PC-3 (cell line): ENCODE data around the gene MACROD2. TPM values are rescaled to one million over a fixed set of nuclear protein-coding genes. Genes with fewer than 3 reads are reported as not detected.

Source experiments
- ATAC-seq: fragments of 200-7000 bp; cut with Tn5 transposase; 2 replicates; pipeline ENCODE4 v1.9.1; 2020; ENCODE audit warnings: mild to moderate bottlenecking, moderate library complexity
- BruUV-seq: library from RNA; stranded (reverse); fragments of 400-500 nt; replicated peaks from 2 replicates; lab custom pipeline; 2021; lab: Mats Ljungman, UMichigan
- CTCF ChIA-PET: fragments of 300-600 bp; sonication (Branson Sonifier 250); formaldehyde crosslinking; loops from one replicate; lab custom pipeline; 2022; ENCODE audit warnings: antibody characterized with exemption; lab: Charles Lee
- POLR2A ChIA-PET: fragments of 300-600 bp; sonication (Branson Sonifier 250); formaldehyde crosslinking; loops from one replicate; lab custom pipeline; 2022; ENCODE audit warnings: antibody characterized with exemption; ENCODE audit not compliant: unreplicated experiment; lab: Charles Lee
- DNase-seq: peaks from one replicate; pipeline ENCODE4 v3.0.0-alpha.2; 2015
- H2AFZ ChIP-seq: fragments of 300-600 bp; sonication (generic); 2 replicates; pipeline ENCODE4 v1.6.0; 2016; ENCODE audit warnings: antibody characterized with exemption, low read length
- H3F3A ChIP-seq: fragments of 300-600 bp; sonication (generic); one replicate; pipeline ENCODE4 v1.6.0; 2017; ENCODE audit warnings: antibody characterized with exemption, low read length, control low read depth, mild to moderate bottlenecking; ENCODE audit not compliant: unreplicated experiment
- H3K27ac ChIP-seq: fragments of 300-600 bp; sonication (generic); 2 replicates; pipeline ENCODE4 v1.5.1; 2016; ENCODE audit warnings: mild to moderate bottlenecking, low read length
- H3K27me3 ChIP-seq: fragments of 300-600 bp; sonication (generic); 2 replicates; pipeline ENCODE4 v1.6.1; 2016; ENCODE audit warnings: low read length, mixed read lengths
- H3K36me3 ChIP-seq: fragments of 300-600 bp; sonication (generic); 2 replicates; pipeline ENCODE4 v1.6.1; 2016; ENCODE audit warnings: low read depth, mixed run types, low read length, mixed read lengths
- H3K4me1 ChIP-seq: fragments of 300-600 bp; sonication (generic); 2 replicates; pipeline ENCODE4 v1.5.1; 2016; ENCODE audit warnings: low read length; ENCODE audit not compliant: insufficient read depth
- H3K4me2 ChIP-seq: fragments of 300-600 bp; sonication (generic); 2 replicates; pipeline ENCODE4 v1.6.0; 2016; ENCODE audit warnings: low read length
- H3K4me3 ChIP-seq: fragments of 300-600 bp; sonication (generic); 2 replicates; pipeline ENCODE4 v1.5.1; 2016; ENCODE audit warnings: mild to moderate bottlenecking, low read length, mixed read lengths
- H3K79me2 ChIP-seq: fragments of 300-600 bp; sonication (generic); 2 replicates; pipeline ENCODE4 v1.6.1; 2017; ENCODE audit warnings: low read length, mixed read lengths
- H3K9ac ChIP-seq: fragments of 300-600 bp; sonication (generic); 2 replicates; pipeline ENCODE4 v1.6.0; 2016; ENCODE audit warnings: mild to moderate bottlenecking, low read length
- H3K9me2 ChIP-seq: fragments of 300-600 bp; sonication (generic); replicated peaks from 2 replicates; pipeline ENCODE4 v1.6.1; 2016; ENCODE audit warnings: mixed run types, low read length, mixed read lengths
- H3K9me3 ChIP-seq: fragments of 300-600 bp; sonication (generic); 2 replicates; pipeline ENCODE4 v1.6.1; 2016; ENCODE audit warnings: low read length, mixed read lengths
- H4K20me1 ChIP-seq: fragments of 300-600 bp; sonication (generic); 2 replicates; pipeline ENCODE4 v1.6.1; 2016; ENCODE audit warnings: low read length, mixed read lengths
- EZH2 ChIP-seq: fragments of 300-600 bp; sonication (generic); IDR thresholded peaks from one replicate; pipeline ENCODE4 v1.6.1; 2017; ENCODE audit warnings: antibody characterized with exemption, mild to moderate bottlenecking, low read length; ENCODE audit not compliant: unreplicated experiment
- EZH2phosphoT487 ChIP-seq: fragments of 300-600 bp; sonication (generic); IDR thresholded peaks from 2 replicates; pipeline ENCODE4 v1.6.1; 2018; ENCODE audit warnings: mild to moderate bottlenecking, antibody characterized with exemption, low read length, borderline replicate concordance
- intact Hi-C: fragments of 100-400 bp; cut with micrococcal nuclease; formaldehyde crosslinking; loops from 2 replicates; pipeline ENCODE4 v1.9.0; 2023
- total RNA-seq: library from RNA; depleted of rRNA; stranded (reverse); fragments of >200 nt; gene quantifications from 2 replicates; pipeline ENCODE4 v1.2.3, GENCODE V29; 2014
- TF ChIP-seq, protein P1 (sequence below): fragments of 300-600 bp; sonication (generic); conservative IDR thresholded peaks from 2 replicates; pipeline ENCODE4 v1.5.1; 2017; ENCODE audit warnings: antibody characterized with exemption, low read depth, mild to moderate bottlenecking, low read length

The MACROD2 gene
- total RNA-seq, 1 experiment from 2014 or later, result 3.1 TPM

DNA sequence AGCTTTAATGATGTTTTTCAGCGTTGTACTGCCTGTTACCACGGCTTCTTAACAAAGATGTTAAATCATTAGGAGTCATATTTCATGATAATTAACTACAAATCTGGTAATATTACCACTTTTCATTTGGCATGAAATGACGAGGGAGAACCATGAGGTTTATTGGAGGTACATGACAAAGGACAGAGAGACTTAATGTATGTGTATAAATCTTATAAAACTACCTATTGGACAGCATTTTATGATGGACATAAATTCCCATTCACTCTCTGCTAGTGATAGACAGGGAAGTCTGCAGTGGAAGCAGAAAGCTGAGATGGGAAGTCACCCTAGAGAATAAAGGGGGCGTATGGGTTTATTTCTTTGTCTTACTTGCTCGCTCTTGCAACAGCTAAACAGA is 1292.0 kb downstream of the MACROD2 start:
- Histone ChIP-seq H3K9me3 (no peaks in the 10 kb centered on the region), H4K20me1 (no peaks in the 10 kb centered on the region), H3K4me2 (no peak overlapping the region), H3K4me3 (no peak overlapping the region), H3K79me2 (no peaks in the 10 kb centered on the region), H3K27me3 (no peaks in the 10 kb centered on the region), H3K9me2 (no peaks in the 10 kb centered on the region), H3K9ac (no peak overlapping the region), H3F3A (no peaks in the 10 kb centered on the region), H3K4me1 (no peaks in the 10 kb centered on the region), H2AFZ (no peak overlapping the region), H3K27ac (no peak overlapping the region), H3K36me3 (no peaks in the 10 kb centered on the region)
- no TSS peak for BruUV-seq
- ChIA-PET POLR2A (no interaction called here), CTCF (interaction anchor here (0.7 kb wide), 1 partner anchor 780 kb away, joined by 3 read pairs; no protein-coding TSS in a partner anchor)
- ATAC-seq (no peak), DNase-seq (no peak)
- no peak for TF ChIP-seq EZH2phosphoT487
- TF ChIP-seq EZH2, result no peak
- TF ChIP-seq, protein P1, sequence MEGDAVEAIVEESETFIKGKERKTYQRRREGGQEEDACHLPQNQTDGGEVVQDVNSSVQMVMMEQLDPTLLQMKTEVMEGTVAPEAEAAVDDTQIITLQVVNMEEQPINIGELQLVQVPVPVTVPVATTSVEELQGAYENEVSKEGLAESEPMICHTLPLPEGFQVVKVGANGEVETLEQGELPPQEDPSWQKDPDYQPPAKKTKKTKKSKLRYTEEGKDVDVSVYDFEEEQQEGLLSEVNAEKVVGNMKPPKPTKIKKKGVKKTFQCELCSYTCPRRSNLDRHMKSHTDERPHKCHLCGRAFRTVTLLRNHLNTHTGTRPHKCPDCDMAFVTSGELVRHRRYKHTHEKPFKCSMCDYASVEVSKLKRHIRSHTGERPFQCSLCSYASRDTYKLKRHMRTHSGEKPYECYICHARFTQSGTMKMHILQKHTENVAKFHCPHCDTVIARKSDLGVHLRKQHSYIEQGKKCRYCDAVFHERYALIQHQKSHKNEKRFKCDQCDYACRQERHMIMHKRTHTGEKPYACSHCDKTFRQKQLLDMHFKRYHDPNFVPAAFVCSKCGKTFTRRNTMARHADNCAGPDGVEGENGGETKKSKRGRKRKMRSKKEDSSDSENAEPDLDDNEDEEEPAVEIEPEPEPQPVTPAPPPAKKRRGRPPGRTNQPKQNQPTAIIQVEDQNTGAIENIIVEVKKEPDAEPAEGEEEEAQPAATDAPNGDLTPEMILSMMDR, result no peak
- intact Hi-C loops, result no loop called here

DNA sequence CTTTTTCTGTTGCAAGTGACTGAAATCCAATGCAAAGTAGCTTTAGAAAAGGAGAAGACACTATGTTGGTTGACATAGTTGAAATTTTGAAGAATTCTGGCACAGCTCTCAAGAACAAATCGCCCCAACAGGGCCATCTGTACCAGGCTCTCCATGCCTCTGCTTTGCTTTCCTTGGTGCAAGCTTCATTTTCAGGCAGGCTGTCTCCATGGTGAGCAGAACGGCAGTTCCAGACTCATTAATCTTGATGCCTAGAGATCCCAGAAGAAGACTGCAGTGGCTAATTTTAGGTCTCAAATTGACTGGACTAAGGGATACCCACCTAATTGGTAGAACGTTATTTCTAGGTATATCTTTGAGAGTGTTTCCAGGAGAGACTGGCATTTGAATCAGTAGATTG is 1292.8 kb downstream of the MACROD2 start:
- no peak overlapping the region for H3K27ac ChIP-seq
- H3K9me3 ChIP-seq, result no peaks in the 10 kb centered on the region
- ATAC-seq, result no peak
- DNase-seq, result no peak
- H3K36me3 ChIP-seq, result no peaks in the 10 kb centered on the region
- no TSS peak for BruUV-seq
- no peaks in the 10 kb centered on the region for H4K20me1 ChIP-seq
- ChIA-PET CTCF (no interaction called here), POLR2A (no interaction called here)
- H3K9me2 ChIP-seq, result no peaks in the 10 kb centered on the region
- no peak overlapping the region for H3K9ac ChIP-seq
- no peaks in the 10 kb centered on the region for H3K79me2 ChIP-seq
- H3K4me2 ChIP-seq, result no peak overlapping the region
- H3K27me3 ChIP-seq, result no peaks in the 10 kb centered on the region
- no peak overlapping the region for H3K4me3 ChIP-seq
- no peak overlapping the region for H2AFZ ChIP-seq
- intact Hi-C loops, result no loop called here
- no peak for TF ChIP-seq EZH2
- TF ChIP-seq EZH2phosphoT487, result no peak
- TF ChIP-seq, protein P1, result no peak
- no peaks in the 10 kb centered on the region for H3F3A ChIP-seq
- no peaks in the 10 kb centered on the region for H3K4me1 ChIP-seq

DNA sequence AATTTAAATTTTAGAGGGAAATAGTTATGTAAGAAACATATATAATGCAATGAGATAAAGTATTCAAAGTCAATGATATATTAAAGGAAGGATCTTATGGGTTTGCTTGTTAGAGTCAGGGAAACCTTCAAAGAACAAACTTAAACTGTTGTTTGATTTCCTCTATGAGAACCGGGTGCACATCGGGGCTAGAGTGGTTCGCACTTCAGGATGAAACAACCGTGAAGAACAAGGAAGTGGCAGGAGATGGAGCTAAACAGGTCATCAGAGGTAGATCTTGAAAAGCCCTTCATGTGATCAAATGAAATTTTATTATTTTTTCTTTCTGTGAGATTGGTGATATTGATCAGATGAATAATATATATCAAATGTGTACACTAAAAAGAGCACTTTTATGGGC is 1294.0 kb downstream of the MACROD2 start:
- Histone ChIP-seq H3F3A (no peaks in the 10 kb centered on the region), H3K4me1 (no peaks in the 10 kb centered on the region), H3K9me3 (no peaks in the 10 kb centered on the region), H3K4me3 (no peak overlapping the region), H2AFZ (no peak overlapping the region), H3K79me2 (no peaks in the 10 kb centered on the region), H3K27me3 (no peaks in the 10 kb centered on the region), H4K20me1 (no peaks in the 10 kb centered on the region), H3K9ac (no peak overlapping the region), H3K9me2 (no peaks in the 10 kb centered on the region), H3K4me2 (no peak overlapping the region), H3K36me3 (no peaks in the 10 kb centered on the region), H3K27ac (no peak overlapping the region)
- no peak for ATAC-seq
- ChIA-PET POLR2A (no interaction called here), CTCF (no interaction called here)
- TF ChIP-seq EZH2phosphoT487 (no peak), EZH2 (no peak)
- TF ChIP-seq, protein P1, result no peak
- intact Hi-C loops, result no loop called here
- BruUV-seq, result no TSS peak
- DNase-seq, result no peak
